Measurements from ENCODE around the gene MYO16.
"Not testable (repeated sequence)": the region's sequence is repeated elsewhere in the genome, so short reads cannot be mapped to it uniquely, and the experiment has no call there.

The MYO16 gene

DNA sequence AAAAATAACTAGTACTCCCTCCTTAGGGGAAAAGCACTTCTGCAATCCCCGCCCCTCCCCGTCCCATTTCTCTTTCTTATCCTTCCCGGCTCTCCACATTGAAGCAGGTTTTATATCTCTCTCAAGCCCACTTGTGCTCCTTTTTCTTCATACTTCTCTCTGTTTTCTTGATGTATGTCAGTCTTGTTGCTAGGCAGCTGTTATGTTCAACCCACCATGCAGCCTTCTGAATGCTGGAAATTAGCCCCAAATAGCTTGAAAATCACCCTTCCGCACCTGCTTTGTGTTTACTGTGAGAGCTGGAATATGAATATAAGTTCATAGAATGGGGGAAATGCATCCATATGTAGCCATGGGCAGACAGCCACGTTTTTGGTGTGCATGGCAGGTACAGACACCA is 461.4 kb downstream of the MYO16 start:
- no peak overlapping the region for H3K4me3 ChIP-seq (ENCODE audit: low read length)
- no peak for TF ChIP-seq ZNF274 (IDR thresholded peaks at IDR 0.05; ENCODE audit: low read depth, low read length)

DNA sequence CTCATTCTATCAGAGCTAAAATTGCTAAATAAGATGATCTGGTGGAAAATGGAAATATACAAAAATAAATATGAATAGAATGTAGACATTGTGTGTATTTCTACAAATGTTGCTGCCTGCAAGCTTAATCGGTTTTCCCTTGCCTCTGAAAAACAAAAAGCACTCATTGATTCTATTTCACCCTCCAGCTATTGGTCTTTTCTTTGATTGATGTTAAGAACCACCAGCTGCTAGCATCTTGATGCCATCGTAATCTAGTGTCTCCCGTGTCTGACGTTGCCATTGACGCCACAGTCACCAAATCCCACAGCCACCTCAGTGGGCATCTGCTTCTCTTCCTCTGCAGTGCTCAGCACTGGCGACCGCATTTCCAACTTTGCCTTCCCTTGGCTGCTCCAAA is 461.8 kb downstream of the MYO16 start:
- TF ChIP-seq ZNF274 (IDR thresholded peaks at IDR 0.05; ENCODE audit: low read depth, low read length) = no peak
- no peak overlapping the region for H3K4me3 ChIP-seq (ENCODE audit: low read length)

- not testable (repeated sequence) for H3K4me3 ChIP-seq (ENCODE audit: low read length)
Measured at GRCh38 chr13:109092186-109092585, 462.8 kb downstream of the MYO16 start.

DNA sequence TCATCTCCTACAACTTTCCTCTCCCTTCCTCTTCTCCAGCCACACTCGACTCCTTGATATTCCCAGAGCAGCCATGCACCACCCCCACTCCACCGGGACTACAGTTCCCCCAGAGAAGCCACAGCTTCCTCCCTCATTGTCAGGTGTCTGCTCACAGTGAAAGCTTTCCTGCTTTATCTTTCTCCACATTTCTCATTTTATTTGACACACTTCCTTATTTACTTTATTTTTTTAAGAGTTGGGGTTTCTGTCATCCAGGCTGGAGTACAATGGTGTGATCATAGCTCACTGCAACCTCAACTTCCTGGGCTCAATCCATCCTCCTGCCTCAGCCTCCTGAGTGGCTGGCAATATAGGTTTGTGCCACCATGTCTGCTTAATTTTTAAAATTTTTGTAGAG is 464.6 kb downstream of the MYO16 start:
- H3K4me3 ChIP-seq (ENCODE audit: low read length) = no peak overlapping the region
- TF ChIP-seq ZNF274 (IDR thresholded peaks at IDR 0.05; ENCODE audit: low read depth, low read length) = no peak

GRCh38 chr13:109095126-109095525 is 465.7 kb downstream of the MYO16 start:
- H3K4me3 ChIP-seq (ENCODE audit: low read length) = no peak overlapping the region
- TF ChIP-seq ZNF274 (IDR thresholded peaks at IDR 0.05; ENCODE audit: low read depth, low read length) = no peak

GRCh38 chr13:109096101-109096500 is 466.7 kb downstream of the MYO16 start:
- no peak for TF ChIP-seq ZNF274 (IDR thresholded peaks at IDR 0.05; ENCODE audit: low read depth, low read length)
- no peak overlapping the region for H3K4me3 ChIP-seq (ENCODE audit: low read length)

DNA sequence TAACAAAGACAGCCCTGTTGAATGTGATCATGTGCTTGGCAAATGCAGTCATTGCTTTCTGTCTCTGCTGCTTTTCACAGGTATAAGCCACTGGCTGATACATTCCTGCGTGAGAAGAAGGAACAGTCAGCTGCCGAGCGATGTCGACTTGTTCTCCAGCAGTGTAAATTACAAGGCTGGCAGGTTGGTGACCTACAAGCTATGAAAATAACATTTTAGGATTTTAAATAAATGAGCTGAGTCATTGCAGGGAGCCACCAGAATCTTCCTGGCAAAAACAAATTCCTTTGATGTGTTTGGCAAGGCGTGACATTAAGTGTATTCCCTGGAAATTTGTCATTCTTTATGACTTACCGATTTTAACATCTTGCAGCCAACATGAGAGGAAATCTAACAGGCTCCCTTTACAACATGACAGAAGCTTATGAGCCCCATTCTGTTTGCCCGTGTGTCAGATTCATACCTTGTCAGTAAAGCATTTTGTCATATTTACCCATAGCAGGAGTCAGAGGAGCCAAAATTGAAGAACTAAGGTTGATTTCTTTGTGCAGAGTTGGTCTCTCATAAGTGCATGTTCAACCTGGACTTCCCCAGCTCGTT is 471.4 kb downstream of the MYO16 start:
- no peak overlapping the region for H3K4me3 ChIP-seq (ENCODE audit: low read length)
- TF ChIP-seq ZNF274 (IDR thresholded peaks at IDR 0.05; ENCODE audit: low read depth, low read length) = no peak

- no peak overlapping the region for H3K4me3 ChIP-seq (ENCODE audit: low read length)
- no peak for TF ChIP-seq ZNF274 (IDR thresholded peaks at IDR 0.05; ENCODE audit: low read depth, low read length)
Measured at GRCh38 chr13:109101550-109102144, 472.2 kb downstream of the MYO16 start.

DNA sequence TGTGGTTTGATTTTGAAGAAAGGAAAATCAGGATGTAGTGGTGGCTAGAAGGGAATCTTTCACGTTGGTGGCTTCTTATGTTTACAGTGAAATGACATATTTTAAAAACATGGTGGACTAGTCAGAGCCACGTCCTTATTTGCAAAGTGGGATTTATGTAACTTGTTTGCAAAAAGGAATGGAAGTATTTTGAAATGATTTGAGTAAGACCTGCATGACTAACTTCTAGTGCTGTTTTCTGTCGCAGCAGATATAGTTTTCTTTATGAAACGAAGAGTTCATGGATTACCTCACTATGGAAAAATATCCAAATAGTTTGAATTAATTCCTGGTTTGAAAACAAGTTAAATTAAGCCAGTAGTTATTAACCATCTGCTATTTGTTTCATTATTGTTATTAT is 476.5 kb downstream of the MYO16 start:
- no peak overlapping the region for H3K4me3 ChIP-seq (ENCODE audit: low read length)
- TF ChIP-seq ZNF274 (IDR thresholded peaks at IDR 0.05; ENCODE audit: low read depth, low read length) = no peak

DNA sequence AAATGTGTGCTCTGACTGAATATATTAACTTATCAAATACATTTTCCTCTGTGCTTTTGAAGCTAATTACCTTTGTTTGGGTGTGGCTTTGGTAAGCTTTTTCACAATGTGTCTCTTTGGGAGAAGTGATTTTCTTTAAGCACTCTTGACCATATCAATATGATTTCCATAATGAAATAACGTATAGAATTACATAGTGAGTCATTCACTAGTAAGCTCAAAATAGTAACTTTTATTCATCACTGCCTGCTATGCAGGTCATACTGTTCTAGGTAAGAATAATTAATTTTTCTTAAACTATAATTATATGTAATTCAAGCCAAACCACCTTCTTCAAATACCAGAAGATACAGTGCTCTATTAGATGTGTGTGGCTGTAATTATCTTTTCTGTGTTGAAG is 480.7 kb downstream of the MYO16 start:
- TF ChIP-seq ZNF274 (IDR thresholded peaks at IDR 0.05; ENCODE audit: low read depth, low read length) = no peak
- H3K4me3 ChIP-seq (ENCODE audit: low read length) = no peak overlapping the region

DNA sequence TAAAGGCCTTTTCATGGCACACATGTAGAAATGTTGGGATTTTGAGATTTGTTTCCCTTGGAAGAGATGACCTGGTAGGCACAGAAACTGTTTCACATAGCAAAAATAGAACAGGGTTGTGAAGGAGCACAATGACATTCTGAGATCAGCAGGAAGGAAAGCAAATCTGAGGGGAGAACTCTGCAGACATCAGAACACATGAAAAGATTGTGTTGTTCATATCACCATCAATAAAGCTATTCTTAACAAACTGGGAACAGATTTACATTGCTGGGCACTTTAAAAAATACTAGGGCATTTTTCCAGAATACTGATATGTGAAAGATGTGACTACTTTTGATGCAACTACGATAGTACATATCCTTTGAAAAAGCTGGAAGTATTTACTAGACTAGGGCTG is 481.7 kb downstream of the MYO16 start:
- TF ChIP-seq ZNF274 (IDR thresholded peaks at IDR 0.05; ENCODE audit: low read depth, low read length) = no peak
- H3K4me3 ChIP-seq (ENCODE audit: low read length) = no peak overlapping the region

DNA sequence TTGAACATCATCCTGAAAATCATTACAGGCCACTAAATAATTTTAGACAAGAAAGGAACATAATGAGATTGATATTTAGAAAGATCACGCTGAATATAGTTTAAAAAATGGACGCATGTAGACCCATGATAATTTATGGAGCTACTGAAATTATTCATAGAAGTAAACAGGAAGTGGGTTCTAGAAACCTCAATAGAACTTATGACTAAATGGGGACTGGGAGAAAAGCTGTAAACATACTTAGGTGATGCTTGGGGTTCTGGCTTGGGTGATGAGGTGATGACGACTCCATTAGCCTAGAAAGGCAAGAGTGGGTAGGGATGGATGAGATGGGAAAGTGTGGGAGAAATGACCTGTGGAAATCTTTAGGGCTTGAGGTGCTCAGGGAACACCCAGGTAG is 484.0 kb downstream of the MYO16 start:
- H3K4me3 ChIP-seq (ENCODE audit: low read length) = no peak overlapping the region
- no peak for TF ChIP-seq ZNF274 (IDR thresholded peaks at IDR 0.05; ENCODE audit: low read depth, low read length)

- H3K4me3 ChIP-seq (ENCODE audit: low read length) = no peak overlapping the region
- no peak for TF ChIP-seq ZNF274 (IDR thresholded peaks at IDR 0.05; ENCODE audit: low read depth, low read length)
Measured at GRCh38 chr13:109114162-109114561, 484.8 kb downstream of the MYO16 start.

DNA sequence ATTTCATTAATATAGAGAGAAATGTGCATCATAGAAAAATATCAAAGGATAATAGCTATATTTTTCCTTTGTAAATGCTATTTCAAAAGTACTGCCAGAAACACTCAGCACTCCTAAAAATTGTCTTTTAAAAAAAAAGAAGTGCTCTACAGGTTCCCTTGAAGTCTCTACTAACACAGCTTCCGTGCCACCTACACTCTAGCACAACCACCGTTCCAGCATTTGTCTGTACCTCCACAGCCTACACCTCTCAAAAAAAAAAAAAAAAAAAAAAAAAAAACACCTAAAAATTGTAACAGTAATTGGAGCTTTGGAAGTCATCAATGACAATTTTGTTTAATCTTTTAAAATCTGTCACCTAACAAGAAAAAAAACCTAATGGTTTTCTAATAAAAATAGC is 485.6 kb downstream of the MYO16 start:
- no peak overlapping the region for H3K4me3 ChIP-seq (ENCODE audit: low read length)
- TF ChIP-seq ZNF274 (IDR thresholded peaks at IDR 0.05; ENCODE audit: low read depth, low read length) = no peak

DNA sequence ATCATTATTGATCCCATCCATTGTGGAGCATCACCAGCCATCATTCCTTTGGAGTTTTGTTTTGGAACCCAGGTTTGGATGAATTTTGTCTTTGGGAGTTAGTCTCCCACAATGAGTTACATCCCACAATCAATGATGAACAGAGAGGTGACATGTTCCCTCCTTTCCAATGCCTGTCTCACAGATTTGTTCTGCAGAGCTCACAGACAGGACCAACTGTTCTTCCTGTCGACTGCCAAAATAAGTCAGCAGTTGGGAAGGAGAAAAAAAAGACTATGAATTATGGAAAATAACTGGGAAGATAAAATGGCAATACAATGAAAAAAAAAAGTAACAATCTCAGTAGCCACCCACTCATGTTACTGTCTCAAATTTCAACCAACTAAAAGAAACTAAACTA is 489.1 kb downstream of the MYO16 start:
- no peak for TF ChIP-seq ZNF274 (IDR thresholded peaks at IDR 0.05; ENCODE audit: low read depth, low read length)
- no peak overlapping the region for H3K4me3 ChIP-seq (ENCODE audit: low read length)

DNA sequence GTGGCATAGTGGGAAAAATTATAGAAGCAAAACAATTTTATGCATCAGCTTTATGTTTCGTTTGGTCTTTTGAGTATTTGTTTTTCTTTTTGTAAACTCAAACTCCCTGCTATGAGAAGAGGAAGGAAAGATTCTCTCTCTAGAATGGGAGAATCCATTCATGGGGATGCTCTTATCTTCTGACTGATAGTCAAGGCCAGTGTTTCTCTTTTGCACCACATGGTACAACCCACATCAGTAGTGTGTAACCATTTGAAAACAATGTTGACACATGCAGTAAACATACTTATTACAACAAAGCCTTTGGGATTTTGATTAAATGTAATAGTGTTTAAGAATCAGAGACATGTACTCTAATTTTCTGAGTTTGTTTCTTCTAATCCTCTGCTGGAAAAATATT is 490.5 kb downstream of the MYO16 start:
- H3K4me3 ChIP-seq (ENCODE audit: low read length) = no peak overlapping the region
- TF ChIP-seq ZNF274 (IDR thresholded peaks at IDR 0.05; ENCODE audit: low read depth, low read length) = no peak

Measured in GM08714 (cell line).